Lung (tissue), 12 donors: ENCODE measurements around the gene ASCL2. TPM values are rescaled to one million over a fixed set of nuclear protein-coding genes. Genes with fewer than 3 reads are reported as not detected.

Experiments
- ATAC-seq: fragments of 200-7000 bp; cut with Tn5 transposase; one replicate; pipeline ENCODE4 v1.9.1; 2020; ENCODE audit warnings: moderate number of reproducible peaks; ENCODE audit not compliant: insufficient read depth, low FRiP score
- DNase-seq, 3 donors: peaks; one replicate each; pipeline ENCODE4 v3.0.0-alpha.2; 2013 to 2017
- H3K27ac ChIP-seq, 2 donors: one replicate each; pipeline ENCODE4 v1.5.1; 2013; ENCODE audit warnings: mild to moderate bottlenecking in 2 of 2, moderate library complexity in 2 of 2, control low read depth in 1 of 2, inconsistent platforms in 1 of 2, low read depth in 1 of 2, low read length in 1 of 2
- H3K27me3 ChIP-seq, 3 donors: one replicate each; pipeline ENCODE4 v1.5.1; 2013; ENCODE audit warnings: low read length in 2 of 3; ENCODE audit not compliant: control insufficient read depth in 3 of 3, insufficient read depth in 3 of 3
- H3K36me3 ChIP-seq, 4 donors: one replicate each; pipeline ENCODE4 v1.5.1; 2013; ENCODE audit warnings: low read length in 4 of 4, mild to moderate bottlenecking in 1 of 4, moderate library complexity in 1 of 4; ENCODE audit not compliant: control insufficient read depth in 4 of 4, insufficient read depth in 4 of 4
- H3K4me1 ChIP-seq, 5 donors: one replicate each; pipeline ENCODE4 v1.5.1; 2013; ENCODE audit warnings: low read length in 5 of 5, mild to moderate bottlenecking in 2 of 5, moderate library complexity in 1 of 5; ENCODE audit not compliant: control insufficient read depth in 5 of 5, insufficient read depth in 5 of 5
- H3K4me3 ChIP-seq: one replicate; pipeline ENCODE4 v1.5.1; 2013; ENCODE audit warnings: mild to moderate bottlenecking, control low read depth, moderate library complexity
- H3K9ac ChIP-seq, 2 donors: one replicate each; pipeline ENCODE4 v1.5.1; 2013; ENCODE audit warnings: low read length in 2 of 2, control low read depth in 1 of 2; ENCODE audit not compliant: insufficient read depth in 1 of 2
- H3K9me3 ChIP-seq, 4 donors: one replicate each; pipeline ENCODE4 v1.5.1; 2013; ENCODE audit warnings: low read length in 3 of 4, mild to moderate bottlenecking in 1 of 4, moderate library complexity in 1 of 4; ENCODE audit not compliant: control insufficient read depth in 4 of 4, insufficient read depth in 3 of 4
- WGBS, 2 donors: extraction: QIAGEN DNeasy Blood & Tissue Kit; methylation state at CpG; one replicate each; pipeline ENCODE4 v1.1.7; 2013; 5-methylcytosine and 5-hydroxymethylcytosine counted together
- polyA plus RNA-seq, 2 donors: library from polyadenylated mRNA; stranded (reverse); fragments of 200-250 nt; gene quantifications; one replicate each; pipeline ENCODE4 v1.2.1, GENCODE V29; 2013
- total RNA-seq, 2 donors: library from RNA; depleted of rRNA in 1 of 2; stranded (reverse); fragments of >200 nt in 1 of 2; gene quantifications; one replicate each; pipeline ENCODE4 v1.2.1, GENCODE V29; 2014 to 2021
- TF ChIP-seq, protein P1 (sequence below): IDR thresholded peaks from 2 replicates; pipeline ENCODE4 v1.5.1; 2012; ENCODE audit warnings: mild to moderate bottlenecking; ENCODE audit errors: control extremely low read depth, extremely low read depth
- donor health status: control.
- donor health status: control.
- donor health status: Bipolar disorder and iron deficiency.
- donor health status: healthy.
- donor health status: DM: yes; HTN: yes; CAD: no.

ASCL2 gene
- total and polyA plus RNA-seq, 4 donors: 0.94 to 2.4 (median 2.2) TPM; not detected in 1

DNA sequence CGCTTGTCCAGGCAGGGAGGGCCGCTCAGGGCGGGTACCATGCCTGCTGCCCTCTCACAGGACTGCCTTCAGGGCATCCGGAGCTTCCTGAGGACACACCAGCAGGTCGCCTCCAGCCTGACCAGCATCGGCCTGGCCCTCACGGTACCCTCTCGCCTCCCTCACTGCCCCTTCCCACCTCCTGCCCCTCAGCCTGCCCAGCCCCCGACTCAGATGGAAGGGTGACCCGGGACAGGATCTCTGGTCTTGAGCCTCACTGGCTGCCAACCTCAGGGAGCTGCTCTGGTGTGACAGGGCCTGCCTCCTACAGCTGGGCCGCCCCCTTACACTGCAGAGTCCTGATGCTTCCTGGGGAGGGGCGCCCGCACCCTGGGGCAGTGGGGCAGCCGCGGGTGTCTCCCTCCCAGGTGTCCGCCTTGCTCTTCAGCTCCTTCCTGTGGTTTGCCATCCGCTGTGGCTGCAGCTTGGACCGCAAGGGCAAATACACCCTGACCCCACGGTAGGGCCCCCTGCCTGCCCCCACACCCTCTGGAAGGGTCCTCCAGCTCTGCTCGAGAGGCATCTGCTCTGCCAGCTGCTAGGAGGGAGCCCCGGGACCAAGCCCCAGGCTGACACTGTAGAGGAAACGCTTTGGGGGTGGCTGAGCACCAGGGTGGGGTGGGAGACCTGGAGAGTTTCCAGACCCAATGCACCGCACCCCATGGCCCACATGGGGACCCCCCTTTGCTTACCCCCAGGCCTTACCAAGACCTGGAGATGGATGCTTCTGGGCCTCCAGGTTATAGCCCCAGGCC, 46.0 kb upstream of the ASCL2 start:
- H3K4me1 ChIP-seq: peaks cover 8 to 47% (median 17%) of the 10 kb centered on the region in 5 donors
- H3K27me3 ChIP-seq: no peaks in the 10 kb centered on the region
- no peaks in the 10 kb centered on the region for H3K36me3 ChIP-seq
- no peak overlapping the region for H3K27ac ChIP-seq
- no peak overlapping the region for H3K9ac ChIP-seq
- peaks cover 0 to 5% (median 2%) of the 10 kb centered on the region in 4 donors for H3K9me3 ChIP-seq
- TF ChIP-seq, protein P1, sequence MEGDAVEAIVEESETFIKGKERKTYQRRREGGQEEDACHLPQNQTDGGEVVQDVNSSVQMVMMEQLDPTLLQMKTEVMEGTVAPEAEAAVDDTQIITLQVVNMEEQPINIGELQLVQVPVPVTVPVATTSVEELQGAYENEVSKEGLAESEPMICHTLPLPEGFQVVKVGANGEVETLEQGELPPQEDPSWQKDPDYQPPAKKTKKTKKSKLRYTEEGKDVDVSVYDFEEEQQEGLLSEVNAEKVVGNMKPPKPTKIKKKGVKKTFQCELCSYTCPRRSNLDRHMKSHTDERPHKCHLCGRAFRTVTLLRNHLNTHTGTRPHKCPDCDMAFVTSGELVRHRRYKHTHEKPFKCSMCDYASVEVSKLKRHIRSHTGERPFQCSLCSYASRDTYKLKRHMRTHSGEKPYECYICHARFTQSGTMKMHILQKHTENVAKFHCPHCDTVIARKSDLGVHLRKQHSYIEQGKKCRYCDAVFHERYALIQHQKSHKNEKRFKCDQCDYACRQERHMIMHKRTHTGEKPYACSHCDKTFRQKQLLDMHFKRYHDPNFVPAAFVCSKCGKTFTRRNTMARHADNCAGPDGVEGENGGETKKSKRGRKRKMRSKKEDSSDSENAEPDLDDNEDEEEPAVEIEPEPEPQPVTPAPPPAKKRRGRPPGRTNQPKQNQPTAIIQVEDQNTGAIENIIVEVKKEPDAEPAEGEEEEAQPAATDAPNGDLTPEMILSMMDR: no peak
- DNase-seq: no peak
- no peak overlapping the region for H3K4me3 ChIP-seq
- no peak for ATAC-seq
- WGBS, 2 donors: 86 to 88% methylated on average over 21 to 23 of the region's 23 CpGs

DNA sequence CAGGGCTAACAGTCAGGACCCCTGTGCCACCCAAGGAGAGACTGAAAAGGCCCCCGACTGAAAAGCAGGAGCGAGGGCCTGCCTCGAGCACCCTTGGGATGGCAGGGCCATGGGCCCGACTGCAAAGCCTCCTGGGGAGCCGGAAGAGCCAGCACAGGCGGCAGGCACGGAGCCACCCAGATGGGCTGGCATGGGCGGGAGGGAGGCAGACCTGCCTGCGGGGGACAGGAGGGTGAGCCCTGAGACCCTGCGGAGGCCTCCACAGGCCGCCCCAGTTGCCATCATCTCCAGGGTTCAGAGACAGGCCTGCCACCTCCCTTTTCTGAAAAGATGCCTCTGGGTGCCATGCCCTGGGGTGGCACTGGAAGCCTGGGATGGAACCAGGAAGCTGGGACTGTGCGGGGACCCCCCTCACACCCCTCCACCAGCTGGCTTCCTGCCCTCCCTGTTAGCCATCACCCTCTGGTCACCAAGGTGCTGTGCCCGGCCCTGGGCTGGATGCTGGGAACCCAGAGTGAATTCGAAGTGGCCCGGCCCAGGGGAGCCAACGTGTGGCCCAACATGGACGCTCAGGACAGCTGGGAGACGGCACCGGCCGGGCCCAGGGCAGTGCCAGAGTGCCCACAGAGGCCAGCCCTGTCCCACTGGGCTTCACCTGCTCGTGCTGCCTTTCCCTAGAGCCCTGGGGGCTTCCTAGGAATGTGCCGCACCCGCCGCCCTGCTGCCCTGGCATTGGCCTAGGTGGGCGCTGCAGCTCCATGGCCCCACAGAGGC, 45.2 kb upstream of the ASCL2 start:
- Histone ChIP-seq H3K4me3 (no peak overlapping the region), H3K9ac (no peak overlapping the region), H3K27me3 (no peaks in the 10 kb centered on the region), H3K36me3 (no peaks in the 10 kb centered on the region), H3K4me1 (peaks cover 8 to 41% (median 19%) of the 10 kb centered on the region in 5 donors), H3K27ac (peak overlapping the region; percentile 47 to 48), H3K9me3 (peaks cover 0 to 5% (median 2%) of the 10 kb centered on the region in 4 donors)
- ATAC-seq (peak; percentile 9), DNase-seq (no peak)
- 79 to 86% methylated on average over 24 to 25 of the region's 25 CpGs for WGBS, 2 donors
- TF ChIP-seq, protein P1: no peak

DNA sequence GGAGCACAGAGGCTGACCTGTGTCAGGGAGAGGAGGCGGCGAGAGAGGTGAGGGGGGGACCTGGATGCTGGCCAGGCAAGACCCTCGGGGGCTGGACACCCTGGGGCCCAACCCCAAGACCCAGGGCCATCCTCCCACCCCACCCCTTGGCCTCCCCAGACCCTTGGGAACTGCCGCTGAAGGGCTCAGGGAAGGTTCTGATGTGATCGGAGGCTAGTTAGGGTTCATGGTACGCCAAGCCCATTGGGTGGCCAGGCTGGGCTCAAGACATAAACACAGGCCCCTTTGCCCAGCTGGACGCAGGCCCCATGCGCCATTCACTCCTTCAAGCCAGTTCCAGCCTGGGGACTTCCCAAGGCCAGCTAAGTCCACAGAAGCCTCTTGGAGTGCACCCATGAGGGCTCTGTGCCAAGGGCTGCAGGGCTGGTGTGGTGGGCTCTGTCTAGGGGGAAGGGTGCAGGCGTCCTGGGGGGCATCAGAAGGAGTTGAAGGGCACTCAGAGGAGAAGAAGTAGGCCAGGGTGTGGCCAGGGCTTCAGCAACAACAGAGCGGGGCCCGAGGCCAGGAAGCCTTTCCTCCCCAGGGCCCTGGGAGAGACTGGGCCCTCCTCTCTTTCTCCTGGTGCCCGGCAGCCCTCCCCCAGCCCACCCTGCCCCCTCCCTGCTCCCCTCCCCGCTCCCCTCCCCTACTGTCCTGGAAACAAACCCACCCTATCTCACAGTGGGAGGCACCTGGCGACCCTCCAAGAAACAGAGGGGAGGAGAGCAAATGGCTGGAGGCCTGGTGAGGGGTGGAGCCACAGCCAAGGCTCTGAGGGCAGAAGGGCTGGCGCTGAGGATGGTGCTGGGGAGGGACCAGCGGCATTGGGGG, 44.4 kb upstream of the ASCL2 start:
- H3K36me3 ChIP-seq: no peaks in the 10 kb centered on the region
- H3K9ac ChIP-seq: no peak overlapping the region
- DNase-seq (peak; percentile 98 to 99 (median 99)), ATAC-seq (peak; percentile 48)
- H3K9me3 ChIP-seq: peaks cover 0 to 5% (median 2%) of the 10 kb centered on the region in 4 donors
- WGBS, 2 donors: 40 to 51% methylated on average over 15 to 16 of the region's 16 CpGs
- H3K27ac ChIP-seq: peak overlapping the region; percentile 70 to 83
- H3K4me3 ChIP-seq: no peak overlapping the region
- peaks cover 8 to 39% (median 15%) of the 10 kb centered on the region in 5 donors for H3K4me1 ChIP-seq
- TF ChIP-seq, protein P1: no peak
- H3K27me3 ChIP-seq: no peaks in the 10 kb centered on the region
